NCI-H2171 treated with DMSO at 0.1 percent for 48 hours (cell line): ENCODE measurements around the gene KLHL26.

Experiments
- DNase-seq: peaks from one replicate; lab custom pipeline; 2025; lab: John Stamatoyannopoulos, UW

The KLHL26 gene

GRCh38 chr19:18687740-18688465, 51.1 kb downstream of the KLHL26 start:
- DNase-seq: no peak

DNA sequence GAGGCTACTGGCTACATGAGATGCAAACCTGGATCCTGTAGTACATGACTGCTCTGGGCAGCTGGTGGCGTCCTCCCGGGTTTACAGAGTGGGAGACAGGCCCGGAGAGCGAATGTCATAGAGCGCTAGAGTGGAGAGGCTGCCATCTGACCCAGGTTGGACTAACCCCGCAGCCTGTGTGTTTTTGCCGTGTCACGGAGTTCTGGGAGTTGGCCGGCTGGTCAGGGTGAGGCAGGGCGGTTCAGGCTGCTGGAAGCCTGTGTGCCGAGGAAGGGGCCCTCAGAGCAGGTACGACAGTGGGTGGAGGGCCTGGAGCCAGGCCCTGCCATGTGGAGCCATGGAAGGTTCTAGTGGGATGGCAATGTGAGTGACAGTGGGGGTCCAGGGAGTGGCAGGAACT, 59.2 kb downstream of the KLHL26 start:
- DNase-seq: no peak

- peak; percentile 32 for DNase-seq
These were observed 60.9 kb downstream of the KLHL26 start for GRCh38 chr19:18697680-18698079.

- no peak for DNase-seq
These were observed 61.7 kb downstream of the KLHL26 start for GRCh38 chr19:18698321-18699167.

- DNase-seq: no peak
These were observed 62.7 kb downstream of the KLHL26 start for GRCh38 chr19:18699403-18700054.

GRCh38 chr19:18700501-18701249, 63.8 kb downstream of the KLHL26 start:
- DNase-seq: peak; percentile 77

DNA sequence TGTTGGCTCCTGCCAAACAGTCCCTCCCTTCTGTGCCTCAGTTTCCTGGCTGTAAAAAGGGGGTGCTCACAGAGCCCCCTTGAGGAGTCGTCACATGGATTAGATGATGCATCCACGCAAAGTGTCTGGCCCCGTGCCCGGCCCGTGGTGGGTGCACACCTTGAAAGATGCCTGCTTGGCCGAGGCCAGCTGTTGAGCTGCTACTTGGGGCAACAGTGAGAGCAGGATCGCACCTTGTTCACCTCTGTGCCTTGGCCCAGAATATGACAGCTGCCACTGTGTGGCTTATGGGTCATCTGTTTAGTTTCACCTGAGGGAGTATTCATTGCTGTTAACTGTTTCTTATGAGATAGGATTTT, 64.4 kb downstream of the KLHL26 start:
- DNase-seq: peak; percentile 75

DNA sequence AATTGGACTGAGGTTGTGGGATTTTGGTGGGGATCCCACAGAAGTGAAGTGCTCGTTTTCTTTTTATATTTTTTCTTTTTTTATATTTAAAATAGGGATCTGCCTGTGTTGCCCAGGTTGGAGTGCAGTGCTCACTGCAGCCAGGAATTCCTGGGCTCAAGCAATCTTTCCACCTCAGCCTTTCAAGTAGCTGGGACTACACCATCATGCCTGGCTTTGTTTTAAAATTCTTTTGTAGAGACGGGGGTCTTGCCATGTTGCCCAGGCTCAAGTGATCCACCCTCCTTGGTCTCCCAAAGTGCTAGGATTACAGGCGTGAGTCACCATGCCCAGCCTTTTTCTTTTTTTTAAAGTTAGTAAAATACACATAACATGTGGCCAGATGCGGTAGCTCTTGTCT, 67.2 kb downstream of the KLHL26 start:
- no peak for DNase-seq

GRCh38 chr19:18704971-18705370, 68.1 kb downstream of the KLHL26 start:
- DNase-seq: no peak

DNA sequence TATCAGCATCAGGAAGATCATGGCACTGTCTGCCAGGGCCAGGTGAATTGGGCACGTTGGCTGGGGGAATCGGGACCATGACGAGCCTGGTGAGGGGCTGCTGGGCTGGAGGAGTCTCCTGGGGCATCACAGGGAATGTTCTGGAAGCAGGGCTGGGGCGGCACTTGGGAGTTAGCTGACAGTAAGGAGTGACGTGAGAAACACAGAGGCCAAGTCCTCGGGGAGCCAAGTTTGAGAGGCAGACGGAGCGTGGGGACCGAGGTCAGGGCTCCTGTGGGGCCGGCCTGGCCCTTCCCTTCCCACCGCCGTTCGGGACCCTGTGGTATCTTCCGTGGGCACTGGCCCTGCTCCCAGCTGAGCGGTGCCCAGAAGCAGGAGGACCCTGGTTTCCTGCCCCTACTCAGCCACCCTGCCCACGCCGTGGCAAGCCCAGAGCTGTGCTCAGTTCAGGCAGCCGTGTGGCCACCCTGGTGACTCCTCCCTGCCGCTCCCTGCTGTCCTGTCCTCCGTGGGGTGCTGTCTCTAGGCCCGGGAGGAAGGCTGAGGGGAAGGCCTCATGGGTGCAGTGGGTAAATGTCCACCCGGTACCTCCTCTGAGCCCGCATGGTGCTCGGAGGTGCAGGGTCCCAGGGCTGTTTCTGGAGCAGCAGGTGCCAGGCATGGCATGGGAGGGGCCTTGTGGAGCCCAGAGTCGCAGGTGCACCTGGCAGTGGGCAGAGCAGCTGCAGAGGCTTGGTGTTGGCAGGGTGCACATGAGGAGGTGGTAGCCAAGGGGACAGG, 71.8 kb downstream of the KLHL26 start:
- no peak for DNase-seq

DNA sequence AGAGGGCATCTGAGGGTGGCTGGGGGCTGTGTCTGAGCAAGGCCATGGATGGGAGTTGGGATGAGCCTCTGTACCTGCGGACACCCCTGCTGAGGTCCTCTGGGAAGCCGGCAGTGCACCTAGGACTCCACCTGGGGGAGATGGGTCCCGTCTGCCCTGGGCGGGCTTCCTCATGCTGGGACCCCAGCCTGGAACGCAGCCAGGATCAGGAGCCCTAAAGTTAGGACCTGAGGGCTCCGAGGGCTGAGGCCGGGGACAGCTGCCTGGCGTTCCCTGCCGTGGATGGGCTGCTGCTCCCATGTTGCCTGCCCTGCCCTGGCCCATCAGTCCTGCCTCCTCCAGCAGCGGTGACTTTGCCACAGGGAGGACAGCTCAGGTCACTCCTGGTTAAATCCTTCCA, 72.7 kb downstream of the KLHL26 start:
- no peak for DNase-seq

- DNase-seq: no peak
These were observed 73.4 kb downstream of the KLHL26 start for GRCh38 chr19:18710186-18710585.

- no peak for DNase-seq
These were observed 74.3 kb downstream of the KLHL26 start for GRCh38 chr19:18710996-18711751.

GRCh38 chr19:18711893-18712292, 75.1 kb downstream of the KLHL26 start:
- DNase-seq: no peak

- no peak for DNase-seq
These were observed 76.2 kb downstream of the KLHL26 start for GRCh38 chr19:18712981-18713380.

- DNase-seq: no peak
These were observed 76.8 kb downstream of the KLHL26 start for GRCh38 chr19:18713550-18714117.

DNA sequence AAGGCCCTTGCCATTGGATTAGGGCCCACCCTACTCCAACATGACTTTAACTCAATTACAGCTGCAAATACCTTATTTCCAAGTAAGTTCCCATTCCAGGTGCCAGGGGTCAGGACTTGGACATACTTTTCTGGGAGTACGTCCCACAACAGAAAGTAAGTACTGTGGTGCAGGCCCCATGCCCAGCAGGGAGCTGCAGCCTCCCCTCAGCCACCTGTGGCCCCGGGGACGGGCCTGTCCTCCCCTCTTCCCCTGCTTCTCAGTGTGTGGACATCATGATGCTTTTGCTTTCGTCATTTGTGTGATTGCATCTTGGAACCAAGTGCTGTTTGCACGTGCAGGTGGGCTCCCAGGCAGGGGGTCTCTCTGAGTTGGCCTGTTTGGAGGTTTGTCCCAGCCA, 78.6 kb downstream of the KLHL26 start:
- no peak for DNase-seq

- DNase-seq: no peak
These were observed 80.0 kb downstream of the KLHL26 start for GRCh38 chr19:18716857-18717256.

DNA sequence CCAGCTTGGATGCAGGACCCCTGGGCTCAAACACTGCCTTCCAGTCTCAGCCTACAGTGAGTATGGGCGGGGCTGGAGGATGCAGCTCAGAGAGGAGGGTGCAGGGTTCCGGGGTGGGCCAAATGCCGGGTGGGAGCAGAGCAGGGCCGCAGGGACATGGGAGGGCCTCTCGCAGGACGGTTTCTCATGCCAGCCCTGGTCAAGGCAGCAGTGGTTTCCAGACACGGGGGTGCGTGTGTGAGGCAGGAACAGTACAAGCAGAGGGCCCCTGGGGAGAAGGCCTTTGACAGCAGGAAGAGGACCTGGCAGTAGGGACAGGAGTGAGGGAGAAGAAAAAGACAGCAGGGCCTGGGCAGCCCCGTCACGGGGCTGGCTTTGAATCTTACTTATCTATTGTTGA, 80.8 kb downstream of the KLHL26 start:
- DNase-seq: no peak

DNA sequence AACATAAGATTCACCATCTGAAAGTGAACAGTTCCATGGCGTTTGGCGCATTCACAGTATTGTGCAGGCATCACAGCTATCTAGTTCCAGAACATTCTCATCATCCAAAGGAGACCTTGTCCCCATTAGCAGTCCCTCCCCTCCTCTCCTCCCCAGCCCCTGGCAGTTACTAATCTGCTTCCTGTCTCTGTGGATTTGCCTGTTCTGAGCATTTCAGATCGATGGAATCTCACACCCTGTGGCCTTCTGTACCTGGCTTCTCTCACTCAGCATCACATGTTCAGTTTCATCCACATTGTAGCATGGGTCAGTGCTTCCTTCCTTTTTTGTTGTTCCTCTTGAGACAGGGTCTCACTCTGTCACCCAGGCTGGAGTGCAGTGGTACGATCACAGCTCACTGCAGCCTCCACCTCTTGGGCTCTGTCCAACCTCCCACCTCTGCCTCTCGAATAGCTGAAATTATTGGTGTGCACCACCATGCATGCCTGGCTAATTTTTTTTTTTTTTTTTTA, 81.2 kb downstream of the KLHL26 start:
- DNase-seq: no peak
